Measurements from ENCODE around the gene SLC7A1.

The SLC7A1 gene

DNA sequence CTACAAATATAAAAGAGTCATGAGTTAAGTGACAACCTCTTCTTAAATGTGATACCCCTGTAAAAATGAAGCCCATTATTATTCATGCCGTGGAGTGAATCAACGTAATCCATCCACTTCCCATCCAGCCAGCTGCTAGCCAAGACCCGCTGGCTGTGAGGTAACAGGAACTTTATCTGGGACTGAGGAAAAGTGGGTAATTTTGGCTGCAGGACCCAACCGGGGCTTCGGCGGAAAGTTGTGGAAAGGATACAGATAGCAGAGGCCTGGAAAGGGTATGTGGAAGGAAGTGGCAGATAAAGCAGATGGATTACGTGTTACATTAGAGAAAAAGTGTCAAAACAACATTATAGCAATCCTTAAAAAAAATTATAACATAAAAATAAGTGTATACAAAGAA is 48.3 kb downstream of the SLC7A1 start:
- TF ChIP-seq, protein P1, sequence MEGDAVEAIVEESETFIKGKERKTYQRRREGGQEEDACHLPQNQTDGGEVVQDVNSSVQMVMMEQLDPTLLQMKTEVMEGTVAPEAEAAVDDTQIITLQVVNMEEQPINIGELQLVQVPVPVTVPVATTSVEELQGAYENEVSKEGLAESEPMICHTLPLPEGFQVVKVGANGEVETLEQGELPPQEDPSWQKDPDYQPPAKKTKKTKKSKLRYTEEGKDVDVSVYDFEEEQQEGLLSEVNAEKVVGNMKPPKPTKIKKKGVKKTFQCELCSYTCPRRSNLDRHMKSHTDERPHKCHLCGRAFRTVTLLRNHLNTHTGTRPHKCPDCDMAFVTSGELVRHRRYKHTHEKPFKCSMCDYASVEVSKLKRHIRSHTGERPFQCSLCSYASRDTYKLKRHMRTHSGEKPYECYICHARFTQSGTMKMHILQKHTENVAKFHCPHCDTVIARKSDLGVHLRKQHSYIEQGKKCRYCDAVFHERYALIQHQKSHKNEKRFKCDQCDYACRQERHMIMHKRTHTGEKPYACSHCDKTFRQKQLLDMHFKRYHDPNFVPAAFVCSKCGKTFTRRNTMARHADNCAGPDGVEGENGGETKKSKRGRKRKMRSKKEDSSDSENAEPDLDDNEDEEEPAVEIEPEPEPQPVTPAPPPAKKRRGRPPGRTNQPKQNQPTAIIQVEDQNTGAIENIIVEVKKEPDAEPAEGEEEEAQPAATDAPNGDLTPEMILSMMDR (IDR thresholded peaks at IDR 0.05), result no peak
- H3K4me3 Mint-ChIP-seq, result no peak overlapping the region
- H3K27me3 Mint-ChIP-seq (ENCODE audit: low read depth, poor library complexity), result peaks cover 3% of the 10 kb centered on the region
- H3K9me3 Mint-ChIP-seq, result peaks cover 4% of the 10 kb centered on the region
- H3K27ac Mint-ChIP-seq, result peak overlapping the region; percentile 81
- peaks cover 56% of the 10 kb centered on the region for H3K36me3 Mint-ChIP-seq (ENCODE audit: low read depth)
- H3K4me1 Mint-ChIP-seq, result peaks cover 32% of the 10 kb centered on the region
- DNase-seq, result no peak

DNA sequence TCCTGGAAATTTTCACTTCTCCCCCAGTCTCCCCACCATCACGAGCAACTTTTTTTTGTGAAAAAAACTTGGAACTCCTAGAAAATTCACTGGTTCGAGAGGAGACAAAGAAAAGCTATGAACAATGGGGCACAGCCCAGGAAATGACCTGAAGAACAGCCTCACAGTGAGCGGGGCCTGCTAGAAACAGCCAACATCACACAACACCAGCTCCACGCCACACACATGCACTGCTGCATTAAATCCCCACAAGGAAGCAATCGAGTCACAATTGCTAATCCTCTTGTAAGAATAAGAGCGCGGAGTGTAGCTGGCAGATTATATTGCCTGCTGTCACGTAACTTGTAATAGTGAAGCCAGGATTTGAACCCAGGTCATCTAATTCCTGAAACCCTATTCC is 48.8 kb downstream of the SLC7A1 start:
- H3K9me3 Mint-ChIP-seq, result peaks cover 4% of the 10 kb centered on the region
- peaks cover 28% of the 10 kb centered on the region for H3K4me1 Mint-ChIP-seq
- TF ChIP-seq, protein P1 (IDR thresholded peaks at IDR 0.05), result no peak
- peaks cover 51% of the 10 kb centered on the region for H3K36me3 Mint-ChIP-seq (ENCODE audit: low read depth)
- no peak overlapping the region for H3K4me3 Mint-ChIP-seq
- DNase-seq, result no peak
- peak overlapping the region; percentile 85 for H3K27ac Mint-ChIP-seq
- H3K27me3 Mint-ChIP-seq (ENCODE audit: low read depth, poor library complexity), result peaks cover 3% of the 10 kb centered on the region

DNA sequence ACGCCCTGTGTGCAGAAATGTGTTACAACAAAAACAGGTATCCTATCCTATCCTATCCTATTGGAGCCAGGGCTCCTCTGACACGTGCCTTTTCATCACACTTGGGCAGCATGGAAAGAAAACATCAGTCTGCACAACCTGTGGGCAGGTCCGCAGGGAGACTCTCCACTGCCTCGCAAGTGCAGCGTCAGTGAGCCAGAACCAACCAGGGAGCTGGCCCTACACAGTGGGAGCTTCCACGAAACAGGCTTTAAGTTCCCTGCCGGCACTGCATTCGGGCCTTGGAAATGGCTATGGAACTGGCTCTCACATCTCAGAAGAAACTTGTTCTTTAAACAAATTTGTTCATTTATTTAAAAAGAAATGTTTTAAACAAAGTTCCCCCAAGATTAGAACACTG is 49.5 kb downstream of the SLC7A1 start:
- no peak for DNase-seq
- TF ChIP-seq, protein P1 (IDR thresholded peaks at IDR 0.05), result no peak
- H3K9me3 Mint-ChIP-seq, result peaks cover 4% of the 10 kb centered on the region
- H3K27me3 Mint-ChIP-seq (ENCODE audit: low read depth, poor library complexity), result peaks cover 3% of the 10 kb centered on the region
- H3K4me1 Mint-ChIP-seq, result peaks cover 31% of the 10 kb centered on the region
- no peak overlapping the region for H3K4me3 Mint-ChIP-seq
- peak overlapping the region; percentile 85 for H3K27ac Mint-ChIP-seq
- peaks cover 51% of the 10 kb centered on the region for H3K36me3 Mint-ChIP-seq (ENCODE audit: low read depth)

DNA sequence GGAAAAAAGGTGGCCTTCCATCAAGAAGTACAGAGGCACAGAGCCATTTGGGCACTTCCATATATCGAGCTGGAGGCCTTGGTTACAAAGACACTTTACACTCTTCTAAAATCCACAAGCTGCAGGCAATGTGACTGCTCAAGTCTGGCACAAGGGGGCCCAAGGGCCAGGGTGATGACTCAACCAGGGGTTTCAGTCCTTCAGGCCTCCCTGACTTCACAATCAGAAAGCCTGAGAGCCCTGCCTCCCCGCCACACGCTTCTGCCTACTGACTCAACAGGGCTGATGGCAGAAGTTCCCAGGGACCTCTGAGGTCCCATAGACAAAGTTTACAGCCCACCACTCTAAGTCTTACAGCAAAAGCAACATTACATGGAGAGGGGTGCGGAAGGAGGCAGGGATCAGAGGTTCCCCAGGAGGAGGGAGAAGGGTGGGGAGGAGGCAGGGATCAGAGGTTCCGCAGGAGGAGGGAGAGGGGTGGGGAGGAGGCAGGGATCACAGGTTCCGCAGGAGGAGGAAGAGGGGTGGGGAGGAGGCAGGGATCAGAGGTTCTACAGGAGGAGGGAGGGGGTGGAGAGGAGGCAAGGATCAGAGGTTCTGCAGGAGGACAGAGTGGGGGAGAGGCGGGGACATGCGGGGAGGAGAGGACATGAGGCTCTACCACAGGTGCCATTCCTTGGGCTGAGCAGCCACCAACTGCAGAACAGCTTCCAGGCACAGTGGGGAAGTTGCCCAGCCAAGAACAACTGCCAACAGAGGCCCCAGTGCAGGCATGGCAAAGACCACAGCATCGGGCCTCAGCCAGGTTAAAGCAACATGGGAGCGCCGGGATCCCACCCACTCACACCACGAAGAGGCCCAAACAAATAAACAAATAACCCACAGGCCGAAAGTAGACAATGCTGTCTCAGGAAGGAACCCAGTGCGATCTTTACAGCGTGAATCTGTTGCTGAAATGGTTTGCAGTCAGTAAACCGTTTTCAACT is 52.0 kb downstream of the SLC7A1 start:
- Mint-ChIP-seq H3K27me3 (ENCODE audit: low read depth, poor library complexity) (peaks cover 3% of the 10 kb centered on the region), H3K4me3 (no peak overlapping the region), H3K4me1 (peaks cover 49% of the 10 kb centered on the region), H3K9me3 (peaks cover 4% of the 10 kb centered on the region), H3K36me3 (ENCODE audit: low read depth) (peaks cover 35% of the 10 kb centered on the region), H3K27ac (no peak overlapping the region)
- DNase-seq, result no peak
- TF ChIP-seq, protein P1 (IDR thresholded peaks at IDR 0.05), result no peak

DNA sequence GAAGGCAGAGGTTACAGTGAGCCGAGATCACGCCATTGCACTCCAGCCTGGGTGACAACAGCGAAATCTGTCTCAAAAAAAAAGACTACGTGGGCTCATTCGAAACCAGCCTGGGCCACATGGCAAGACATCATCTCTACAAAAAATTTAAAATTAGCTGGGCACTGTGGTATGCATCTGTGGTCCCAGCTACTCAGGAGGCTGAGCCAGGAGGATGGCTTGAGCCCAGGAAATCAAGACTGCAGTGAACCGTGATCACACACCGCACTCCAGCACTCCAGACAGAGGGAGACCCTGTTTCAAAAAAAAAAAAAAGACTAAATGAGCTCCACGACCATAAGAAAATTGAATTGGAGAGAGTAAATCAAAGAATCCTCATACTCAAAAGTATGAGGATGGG is 53.1 kb downstream of the SLC7A1 start:
- Mint-ChIP-seq H3K27ac (peak overlapping the region; percentile 23), H3K9me3 (peaks cover 4% of the 10 kb centered on the region), H3K36me3 (ENCODE audit: low read depth) (peaks cover 35% of the 10 kb centered on the region), H3K4me3 (no peak overlapping the region), H3K27me3 (ENCODE audit: low read depth, poor library complexity) (peaks cover 3% of the 10 kb centered on the region), H3K4me1 (peaks cover 58% of the 10 kb centered on the region)
- TF ChIP-seq, protein P1 (IDR thresholded peaks at IDR 0.05), result no peak
- DNase-seq, result no peak
